Lower leg skin (tissue), 4 donors: ENCODE data around the gene LCE3D. TPM values are rescaled to one million over a fixed set of nuclear protein-coding genes. Genes with fewer than 3 reads are reported as not detected.
"Not testable (repeated sequence)": the region's sequence is repeated elsewhere in the genome, so short reads cannot be mapped to it uniquely, and the experiment has no call there.

Experiments
- DNase-seq, 2 donors: peaks; one replicate each; pipeline ENCODE4 v3.0.0-alpha.2; 2019; ENCODE audit warnings: low spot score in 2 of 2
- H3K4me3 ChIP-seq: fragments of 200-600 bp; sonication (generic); 2 replicates; pipeline ENCODE4 v1.5.1; 2017; ENCODE audit warnings: mild to moderate bottlenecking, low read depth; ENCODE audit not compliant: poor library complexity, severe bottlenecking
- POLR2A ChIP-seq, 2 donors: fragments of 450-650 bp; IDR thresholded peaks; one replicate each; pipeline ENCODE4 v1.6.1; 2016 to 2017; ENCODE audit warnings: antibody characterized with exemption in 2 of 2, mild to moderate bottlenecking in 1 of 2, moderate library complexity in 1 of 2
- whole genome bisulfite sequencing, 2 donors: methylation state at CpG; one replicate each; pipeline ENCODE4 v1.1.5; 2018; 5-methylcytosine and 5-hydroxymethylcytosine counted together
- intact Hi-C: fragments of 100-400 bp; cut with DNase I; formaldehyde crosslinking; loops from one replicate; pipeline ENCODE4 v1.15.0; 2023; ENCODE audit warnings: low total_unique reads
- total RNA-seq, 4 donors: library from RNA; depleted of rRNA; stranded (reverse); fragments of >200 nt; gene quantifications; one replicate each; pipeline ENCODE4 v1.1.0, GENCODE V29; 2016
- TF ChIP-seq, protein P1 (sequence below), 3 donors: fragments of 450-650 bp; IDR thresholded peaks; one replicate each; pipeline ENCODE4 v1.5.1; 2016; ENCODE audit warnings: antibody characterized with exemption in 3 of 3, mild to moderate bottlenecking in 3 of 3, moderate library complexity in 2 of 3

Gene LCE3D
- total RNA-seq, 4 donors from 2014 or later = 20.1 to 93.6 (median 42.9) TPM

DNA sequence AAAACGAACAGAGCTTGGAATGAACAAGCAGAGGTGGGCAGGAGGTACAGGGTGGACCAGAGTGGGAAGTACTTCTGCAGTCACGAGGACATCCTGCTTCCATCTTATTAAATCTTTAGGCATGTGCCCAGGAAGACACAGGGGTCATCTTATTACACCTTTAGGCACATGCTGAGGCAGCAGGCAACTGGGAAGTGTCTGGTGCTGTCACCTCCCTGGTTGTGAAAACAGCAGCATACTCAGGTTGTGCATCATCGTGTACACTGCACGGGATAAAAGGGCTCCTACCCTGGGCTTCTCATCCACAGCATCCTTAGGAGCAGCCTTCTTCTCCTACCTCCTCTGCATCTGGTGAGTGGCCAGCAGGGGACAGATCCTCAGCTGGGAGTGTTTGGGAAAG, 19.6 kb upstream of the LCE3D start, which contains the start of gene LCE3C:
Gene LCE3C (plus strand): TSS at position 301 of the 400 bp plus-strand sequence. CDS start 498 bp downstream, outside the sequence.
- H3K4me3 ChIP-seq = no peak within 1 kb of the TSS
- no peak for DNase-seq
- intact Hi-C loops = no loop called here
- TF ChIP-seq, protein P1, sequence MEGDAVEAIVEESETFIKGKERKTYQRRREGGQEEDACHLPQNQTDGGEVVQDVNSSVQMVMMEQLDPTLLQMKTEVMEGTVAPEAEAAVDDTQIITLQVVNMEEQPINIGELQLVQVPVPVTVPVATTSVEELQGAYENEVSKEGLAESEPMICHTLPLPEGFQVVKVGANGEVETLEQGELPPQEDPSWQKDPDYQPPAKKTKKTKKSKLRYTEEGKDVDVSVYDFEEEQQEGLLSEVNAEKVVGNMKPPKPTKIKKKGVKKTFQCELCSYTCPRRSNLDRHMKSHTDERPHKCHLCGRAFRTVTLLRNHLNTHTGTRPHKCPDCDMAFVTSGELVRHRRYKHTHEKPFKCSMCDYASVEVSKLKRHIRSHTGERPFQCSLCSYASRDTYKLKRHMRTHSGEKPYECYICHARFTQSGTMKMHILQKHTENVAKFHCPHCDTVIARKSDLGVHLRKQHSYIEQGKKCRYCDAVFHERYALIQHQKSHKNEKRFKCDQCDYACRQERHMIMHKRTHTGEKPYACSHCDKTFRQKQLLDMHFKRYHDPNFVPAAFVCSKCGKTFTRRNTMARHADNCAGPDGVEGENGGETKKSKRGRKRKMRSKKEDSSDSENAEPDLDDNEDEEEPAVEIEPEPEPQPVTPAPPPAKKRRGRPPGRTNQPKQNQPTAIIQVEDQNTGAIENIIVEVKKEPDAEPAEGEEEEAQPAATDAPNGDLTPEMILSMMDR (IDR thresholded peaks at IDR 0.05) = no peak
- no peak for TF ChIP-seq POLR2A (IDR thresholded peaks at IDR 0.05)
- 84% methylated on average over 4 of the region's 4 CpGs; no CpG with 5 or more reads in 1 of the 2 donors for WGBS, 2 donors

DNA sequence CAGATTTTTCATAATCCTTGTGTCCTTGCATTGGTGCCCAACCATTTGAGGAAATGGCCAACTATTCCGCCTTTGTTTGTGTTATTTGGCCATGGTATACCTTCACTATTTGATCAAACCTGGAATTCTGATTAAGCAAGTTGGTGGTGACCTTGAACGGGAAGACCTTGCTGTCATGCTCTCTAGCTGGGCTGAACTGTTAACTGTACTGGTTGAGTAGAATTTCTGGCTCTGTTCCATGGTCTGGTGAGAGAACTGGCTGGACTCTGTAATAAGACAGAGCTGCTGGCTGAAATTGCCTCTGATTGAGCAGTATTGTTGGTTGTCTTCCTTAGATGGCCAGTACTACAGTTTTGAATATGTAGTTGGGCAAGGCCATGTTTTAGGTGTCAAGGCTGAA, 16.7 kb upstream of the LCE3D start:
- intact Hi-C loops = no loop called here
- H3K4me3 ChIP-seq = no peak overlapping the region
- DNase-seq = no peak
- WGBS, 2 donors = 66% methylated on average over 2 of the region's 2 CpGs; no CpG with 5 or more reads in 1 of the 2 donors
- no peak for TF ChIP-seq POLR2A (IDR thresholded peaks at IDR 0.05)
- TF ChIP-seq, protein P1 (IDR thresholded peaks at IDR 0.05) = no peak

DNA sequence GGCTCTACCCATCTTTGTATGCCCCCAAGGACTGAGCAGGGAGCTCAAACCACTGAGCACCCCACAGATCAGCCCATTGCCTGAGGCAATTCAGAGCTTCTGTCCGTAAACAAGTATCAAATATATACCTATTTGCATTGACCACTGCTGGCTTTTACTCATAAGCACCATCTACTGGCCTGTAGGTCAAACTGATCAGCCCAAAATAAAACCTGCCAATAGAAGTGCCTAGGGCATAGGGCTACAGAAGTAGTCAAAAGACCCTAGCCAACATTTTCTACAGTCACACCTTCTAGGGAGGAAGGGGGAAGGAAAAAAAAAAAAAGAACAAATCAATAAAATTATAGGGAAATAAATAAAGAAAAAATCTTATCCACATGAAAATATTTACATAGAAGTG, 5.3 kb upstream of the LCE3D start:
- intact Hi-C loops = no loop called here
- TF ChIP-seq, protein P1 (IDR thresholded peaks at IDR 0.05) = no peak
- no peak for TF ChIP-seq POLR2A (IDR thresholded peaks at IDR 0.05)
- 57% methylated on average over 1 of the region's 1 CpG; no CpG with 5 or more reads in 1 of the 2 donors for WGBS, 2 donors

DNA sequence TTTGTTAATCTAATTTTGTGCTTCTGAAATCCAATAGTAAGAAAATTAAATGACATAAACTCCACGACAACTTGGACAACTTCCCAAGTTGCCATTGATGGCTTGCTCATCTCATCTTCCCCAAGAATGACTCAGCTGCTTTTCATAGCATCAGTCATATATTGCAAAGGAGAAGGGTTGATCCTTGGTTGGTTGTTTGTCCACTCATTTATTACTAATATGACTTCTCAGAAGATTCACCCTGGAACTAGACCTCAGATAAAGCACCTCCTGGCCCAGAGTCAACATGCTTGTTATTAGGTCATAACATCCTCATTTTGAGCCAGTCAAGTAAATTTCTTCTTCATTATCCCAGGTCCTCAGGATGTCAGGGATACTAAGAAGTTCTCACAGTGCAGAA, 2.3 kb upstream of the LCE3D start:
- intact Hi-C loops = no loop called here
- no peak overlapping the region for H3K4me3 ChIP-seq
- no peak for TF ChIP-seq POLR2A (IDR thresholded peaks at IDR 0.05)
- TF ChIP-seq, protein P1 (IDR thresholded peaks at IDR 0.05) = no peak
- no peak for DNase-seq
- WGBS, 2 donors = 37 to 59% methylated on average over 1 of the region's 1 CpG

More for the DNA sequence above, 5.3 kb upstream of the LCE3D start:
- H3K4me3 ChIP-seq = no peak overlapping the region
- DNase-seq = no peak

DNA sequence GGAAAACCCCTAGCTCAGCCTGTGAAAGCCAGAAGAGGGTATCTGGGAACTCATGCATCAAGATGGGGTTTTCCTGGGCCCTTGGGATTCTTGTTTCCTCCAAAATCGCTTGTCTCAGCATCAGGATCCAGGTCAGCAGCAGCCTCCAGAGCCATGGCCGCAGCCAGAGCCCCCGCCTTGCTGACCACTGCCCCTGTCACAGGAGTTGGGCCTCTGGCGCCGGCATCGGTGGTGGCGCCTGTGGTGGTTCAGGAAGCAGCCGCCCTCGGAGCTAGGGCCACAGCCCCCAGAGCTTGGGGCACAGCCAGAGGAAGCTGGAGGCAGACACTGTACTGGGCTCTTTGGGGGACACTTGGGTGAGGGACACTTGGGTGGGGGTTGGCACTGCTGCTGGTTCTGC, 790 bp downstream of the LCE3D start:
- intact Hi-C loops, H3K4me3 ChIP-seq, DNase-seq: not testable (repeated sequence)
- WGBS, 2 donors = 92 to 100% methylated on average over 5 to 9 of the region's 9 CpGs

DNA sequence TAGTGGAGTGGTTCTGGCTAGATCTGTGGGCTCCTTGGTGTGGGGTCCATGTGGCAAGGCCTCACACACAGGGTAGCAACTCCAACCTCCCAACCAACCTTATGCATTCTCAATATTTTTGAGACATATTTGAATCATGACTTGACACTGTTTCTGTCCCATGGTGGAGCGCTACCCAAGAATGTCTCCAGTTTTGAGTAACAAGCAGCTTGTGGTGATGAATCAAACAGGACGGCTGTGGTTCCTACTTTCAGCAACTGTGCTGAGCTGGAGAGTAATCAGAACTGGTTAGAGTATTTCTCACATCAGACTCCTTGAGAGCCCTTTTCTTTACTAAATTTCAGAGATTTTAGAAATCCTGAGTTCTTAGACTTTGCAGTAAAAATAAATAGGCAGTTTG, 3.1 kb downstream of the LCE3D start:
- DNase-seq = no peak
- TF ChIP-seq POLR2A (IDR thresholded peaks at IDR 0.05) = no peak
- TF ChIP-seq, protein P1 (IDR thresholded peaks at IDR 0.05) = no peak
- intact Hi-C loops = no loop called here
- H3K4me3 ChIP-seq = no peak overlapping the region
- WGBS, 2 donors = 73 to 77% methylated on average over 2 of the region's 2 CpGs
